ENCODE data around the gene TNS4.

The TNS4 gene

DNA sequence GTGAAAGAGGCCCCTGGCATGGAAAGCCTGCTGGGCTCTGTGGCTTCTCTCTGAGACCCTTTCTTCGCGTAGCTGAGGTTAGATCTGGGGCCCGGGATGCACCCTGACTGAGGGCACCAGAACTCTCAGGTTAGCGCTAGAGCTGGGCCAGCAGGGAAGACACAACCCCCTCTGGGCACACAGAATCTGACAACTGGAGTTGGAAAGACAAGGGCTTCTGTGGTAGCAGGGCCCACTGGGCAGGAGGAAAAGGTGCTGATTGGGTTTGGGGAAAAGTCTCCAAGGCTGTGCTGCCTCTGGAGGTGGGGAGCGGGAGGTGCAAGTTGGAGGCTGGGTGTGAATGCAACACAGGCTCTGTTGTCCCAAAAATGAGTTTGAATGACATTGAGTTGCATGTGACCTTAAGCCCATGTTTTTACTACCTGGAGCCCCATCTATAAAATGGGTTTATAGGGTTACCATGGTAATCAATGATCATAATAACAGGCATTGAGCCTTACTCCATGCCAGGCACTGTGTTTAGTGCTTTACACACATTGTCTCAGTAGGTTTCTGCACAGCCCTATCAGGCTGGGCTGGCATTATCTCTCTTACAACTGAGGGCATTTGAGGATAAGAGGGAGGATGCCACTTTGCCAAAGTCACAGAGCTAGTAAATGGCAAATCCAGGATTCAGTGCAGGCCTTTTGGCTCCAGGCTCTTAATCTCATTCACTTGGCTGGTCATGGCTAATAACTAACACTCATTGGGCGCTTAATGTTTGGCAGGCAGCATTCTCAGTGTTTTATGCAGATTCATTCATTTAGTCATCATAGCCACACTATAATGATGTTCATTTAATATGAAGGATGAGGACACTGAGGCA is 67.6 kb downstream of the TNS4 start:
- DNase-seq (ENCODE audit: low spot score), result no peak

DNA sequence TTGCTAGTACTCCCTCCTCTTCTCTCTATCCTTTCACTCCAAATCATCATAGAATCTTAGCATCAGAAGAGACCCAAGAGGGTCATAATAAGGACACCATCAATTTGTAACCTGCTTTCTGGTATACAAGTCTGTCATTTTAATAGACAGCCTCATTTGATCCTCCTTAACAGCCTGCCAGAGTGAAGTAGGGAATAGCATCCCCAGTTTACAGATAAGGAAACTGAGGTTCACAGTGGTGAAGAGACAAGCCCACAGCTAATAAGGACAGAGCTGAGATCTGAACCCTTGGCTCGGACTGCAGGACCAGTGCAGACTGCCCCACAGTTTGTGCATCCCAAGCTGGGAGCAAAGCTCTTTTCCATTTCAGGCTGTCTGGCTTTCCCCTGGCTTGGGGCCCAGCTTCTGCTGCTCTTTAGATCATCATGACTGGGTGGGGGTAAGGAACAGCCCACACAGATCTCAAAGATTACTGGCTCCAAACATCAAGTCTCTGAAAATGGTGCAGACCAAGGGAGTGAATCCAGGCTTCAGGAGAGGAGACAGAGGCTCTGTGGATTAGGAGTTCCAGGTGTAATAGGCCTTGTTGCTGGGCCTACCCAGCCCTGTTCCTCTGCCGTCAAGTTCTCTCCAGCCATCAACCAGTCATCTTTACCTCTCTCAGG is 68.4 kb downstream of the TNS4 start:
- no peak for DNase-seq (ENCODE audit: low spot score)

DNA sequence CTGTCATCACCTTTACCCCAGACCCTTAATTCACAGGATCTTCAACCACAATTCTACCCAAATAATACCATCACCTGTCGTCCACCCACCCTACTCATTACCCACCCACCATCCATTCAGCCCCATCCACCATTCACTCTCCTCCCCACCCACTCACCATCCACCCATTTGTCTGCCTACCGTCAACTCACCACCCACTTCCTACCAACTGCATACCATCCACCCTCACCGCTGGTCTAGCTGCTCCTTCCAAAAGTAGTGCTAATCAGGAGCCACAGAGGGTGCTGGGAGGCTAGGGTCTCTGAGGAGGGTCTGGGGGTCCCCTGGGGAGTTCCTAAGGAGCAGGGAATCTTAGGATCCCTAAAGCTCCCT is 70.2 kb downstream of the TNS4 start:
- no peak for DNase-seq (ENCODE audit: low spot score)

DNA sequence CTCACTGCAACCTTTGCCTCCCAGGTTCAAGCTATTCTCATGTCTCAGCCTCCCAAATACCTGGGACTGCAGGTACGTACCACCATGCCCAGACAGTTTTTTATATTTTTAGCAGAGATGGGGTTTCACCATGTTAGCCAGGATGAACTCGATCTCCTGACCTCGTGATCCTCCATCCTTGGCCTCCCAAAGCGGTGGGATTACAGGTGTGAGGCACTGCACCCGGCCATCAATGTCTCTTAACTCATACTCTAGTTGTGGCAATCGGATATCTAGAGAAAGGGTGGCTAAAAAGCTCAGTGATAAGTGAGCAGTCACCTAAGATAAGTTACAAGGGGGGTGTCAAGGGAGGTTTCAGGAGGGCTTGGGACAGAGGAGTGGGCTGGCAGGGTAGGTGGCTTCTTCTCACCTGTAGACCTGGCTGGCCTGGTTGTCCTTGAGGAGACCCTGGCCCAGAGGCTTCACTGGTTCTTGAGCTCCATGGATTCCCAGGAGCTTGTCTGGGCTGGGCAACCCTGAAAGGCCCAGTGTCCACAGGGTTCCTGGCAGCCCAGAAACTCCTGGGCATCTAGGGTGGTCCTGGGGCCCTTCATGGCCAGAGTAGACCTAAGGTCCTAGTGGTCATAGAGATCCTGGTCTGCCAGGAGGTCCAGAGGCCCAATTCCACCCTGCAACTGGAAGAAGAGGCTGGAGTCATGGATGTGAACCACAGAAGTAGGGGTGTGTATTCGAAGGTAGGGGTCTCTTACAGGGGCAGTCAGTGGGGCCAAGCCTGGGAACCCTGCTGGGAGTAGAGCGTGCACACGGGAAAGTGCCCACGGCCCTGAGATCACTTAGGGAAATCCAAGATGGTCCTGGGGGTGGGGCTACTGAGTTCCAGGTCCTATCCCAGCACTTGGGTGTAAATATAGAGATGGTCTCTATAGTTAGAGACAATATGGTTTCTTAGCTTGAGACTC is 70.9 kb downstream of the TNS4 start:
- DNase-seq (ENCODE audit: low spot score), result no peak

DNA sequence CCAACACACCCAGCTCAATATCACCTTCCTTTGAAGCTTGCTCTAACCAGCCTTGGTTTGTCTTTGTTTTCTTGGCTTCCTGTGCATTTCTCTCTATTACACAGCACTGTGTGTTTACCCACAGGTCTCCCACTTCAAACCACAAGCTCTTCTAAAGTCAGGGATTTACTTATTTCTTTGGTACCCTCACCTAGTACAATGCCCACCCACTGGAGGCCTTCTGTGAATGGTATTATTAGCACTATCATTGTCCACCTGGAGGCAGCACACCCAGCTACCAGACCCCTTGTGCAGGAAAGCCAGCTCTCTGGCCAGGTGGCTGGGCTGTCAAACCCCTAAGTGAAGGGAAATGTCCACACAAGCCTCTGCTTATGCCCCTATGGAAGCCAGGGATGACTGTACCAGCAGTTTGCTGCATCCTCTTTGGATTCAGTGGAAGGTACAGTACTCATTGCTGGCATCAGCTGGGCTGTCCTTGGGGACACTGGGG is 74.4 kb downstream of the TNS4 start:
- no peak for DNase-seq (ENCODE audit: low spot score)

Data from hepatic stellate cell (primary cell).